Fibroblast of lung (primary cell): ENCODE results near the gene NUP160.

Experiments
- EZH2 ChIP-seq: IDR thresholded peaks from 2 replicates; pipeline ENCODE4 v1.5.1; 2012; ENCODE audit warnings: low read length, control low read depth, mild to moderate bottlenecking; ENCODE audit errors: missing control alignments
- TF ChIP-seq, protein P1 (sequence below), 2 donors: IDR thresholded peaks in 1 of 2; conservative IDR thresholded peaks in 1 of 2; 1 replicate in 1 of 2; 2 replicates in 1 of 2; pipeline ENCODE4 v1.5.1; 2011 to 2012; ENCODE audit warnings: low read length in 2 of 2, control low read depth in 1 of 2, inconsistent platforms in 1 of 2, low read depth in 1 of 2, mild to moderate bottlenecking in 1 of 2

DNA sequence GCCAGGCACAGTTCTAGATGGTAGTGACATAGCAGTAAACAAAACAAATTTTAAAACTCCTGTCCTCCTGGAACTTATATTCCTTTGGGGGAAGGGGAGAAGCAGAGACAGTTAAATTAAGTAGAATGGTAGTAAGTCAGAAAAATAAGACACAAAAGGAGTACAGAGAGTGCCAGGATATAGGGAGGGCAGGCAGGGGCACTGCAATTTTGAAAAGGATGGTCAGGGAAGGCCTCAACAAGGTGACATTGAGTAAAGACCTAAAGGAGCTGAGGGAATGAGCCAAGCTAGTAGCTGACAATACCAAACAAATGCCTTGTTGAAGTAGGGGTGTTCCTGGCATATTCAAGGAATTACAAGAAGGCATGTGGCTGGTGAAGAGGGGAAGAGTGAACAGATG, 10.2 kb downstream of the NUP160 start:
- TF ChIP-seq, protein P1, sequence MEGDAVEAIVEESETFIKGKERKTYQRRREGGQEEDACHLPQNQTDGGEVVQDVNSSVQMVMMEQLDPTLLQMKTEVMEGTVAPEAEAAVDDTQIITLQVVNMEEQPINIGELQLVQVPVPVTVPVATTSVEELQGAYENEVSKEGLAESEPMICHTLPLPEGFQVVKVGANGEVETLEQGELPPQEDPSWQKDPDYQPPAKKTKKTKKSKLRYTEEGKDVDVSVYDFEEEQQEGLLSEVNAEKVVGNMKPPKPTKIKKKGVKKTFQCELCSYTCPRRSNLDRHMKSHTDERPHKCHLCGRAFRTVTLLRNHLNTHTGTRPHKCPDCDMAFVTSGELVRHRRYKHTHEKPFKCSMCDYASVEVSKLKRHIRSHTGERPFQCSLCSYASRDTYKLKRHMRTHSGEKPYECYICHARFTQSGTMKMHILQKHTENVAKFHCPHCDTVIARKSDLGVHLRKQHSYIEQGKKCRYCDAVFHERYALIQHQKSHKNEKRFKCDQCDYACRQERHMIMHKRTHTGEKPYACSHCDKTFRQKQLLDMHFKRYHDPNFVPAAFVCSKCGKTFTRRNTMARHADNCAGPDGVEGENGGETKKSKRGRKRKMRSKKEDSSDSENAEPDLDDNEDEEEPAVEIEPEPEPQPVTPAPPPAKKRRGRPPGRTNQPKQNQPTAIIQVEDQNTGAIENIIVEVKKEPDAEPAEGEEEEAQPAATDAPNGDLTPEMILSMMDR (conservative IDR thresholded peaks at IDR 0.05 in 1 of 2, IDR thresholded peaks at IDR 0.05 in 1 of 2; ENCODE audit: low read depth in 1 of 2, low read length in 2 of 2): no peak
- no peak for TF ChIP-seq EZH2
